ENCODE results near the gene TMEM231.

GRCh38 chr16:75494184-75494583, 61.9 kb downstream of the TMEM231 start:
- no peak for TF ChIP-seq CTCF (IDR thresholded peaks at IDR 0.05 in 8 of 11, conservative IDR thresholded peaks at IDR 0.05 in 3 of 11)
- no peak for TF ChIP-seq POLR2AphosphoS5 (IDR thresholded peaks at IDR 0.05)
- no peak for TF ChIP-seq POLR2A (IDR thresholded peaks at IDR 0.05)

Data from spleen (tissue), 7 donors.